Measurements from ENCODE around the gene POLR2I. TPM values are rescaled to one million over a fixed set of nuclear protein-coding genes. Genes with fewer than 3 reads are reported as not detected.

The POLR2I gene
- total RNA-seq, 1 donor from 2014 or later = 74.5 TPM

Other genes starting within 250 kb of the POLR2I start
- 85.6 TPM for gene APLP1, start 246.3 kb downstream of the POLR2I start, total RNA-seq
- gene NFKBID, start 214.3 kb downstream of the POLR2I start, total RNA-seq = 34.5 TPM
- gene HCST, start 212.3 kb downstream of the POLR2I start, total RNA-seq = 14.4 TPM
- gene TYROBP, start 206.6 kb downstream of the POLR2I start, total RNA-seq = 94.6 TPM
- gene LRFN3, start 178.5 kb downstream of the POLR2I start, total RNA-seq = 23.7 TPM
- 20.0 TPM for gene SDHAF1, start 119.7 kb downstream of the POLR2I start, total RNA-seq
- gene SYNE4, start 106.1 kb downstream of the POLR2I start, total RNA-seq = 17.4 TPM
- 34.9 TPM for gene ALKBH6, start 100.7 kb downstream of the POLR2I start, total RNA-seq
- 74.0 TPM for gene CLIP3, start 82.0 kb downstream of the POLR2I start, total RNA-seq
- gene THAP8, start 60.6 kb downstream of the POLR2I start, total RNA-seq = 12.9 TPM
- gene WDR62, start 60.0 kb downstream of the POLR2I start, total RNA-seq = 1.3 TPM
- not detected for gene OVOL3, start 3.7 kb downstream of the POLR2I start, total RNA-seq
- gene TBCB, start 593 bp upstream of the POLR2I start, total RNA-seq = 132 TPM
- 584 TPM for gene CAPNS1, start 25.2 kb upstream of the POLR2I start, total RNA-seq
- 55.7 TPM for gene COX7A1, start 37.6 kb upstream of the POLR2I start, total RNA-seq
- 5.3 TPM for gene ZNF565, start 99.8 kb upstream of the POLR2I start, total RNA-seq
- 40.2 TPM for gene ZNF146, start 100.2 kb upstream of the POLR2I start, total RNA-seq